ENCODE data around the gene ACD.

The ACD gene

DNA sequence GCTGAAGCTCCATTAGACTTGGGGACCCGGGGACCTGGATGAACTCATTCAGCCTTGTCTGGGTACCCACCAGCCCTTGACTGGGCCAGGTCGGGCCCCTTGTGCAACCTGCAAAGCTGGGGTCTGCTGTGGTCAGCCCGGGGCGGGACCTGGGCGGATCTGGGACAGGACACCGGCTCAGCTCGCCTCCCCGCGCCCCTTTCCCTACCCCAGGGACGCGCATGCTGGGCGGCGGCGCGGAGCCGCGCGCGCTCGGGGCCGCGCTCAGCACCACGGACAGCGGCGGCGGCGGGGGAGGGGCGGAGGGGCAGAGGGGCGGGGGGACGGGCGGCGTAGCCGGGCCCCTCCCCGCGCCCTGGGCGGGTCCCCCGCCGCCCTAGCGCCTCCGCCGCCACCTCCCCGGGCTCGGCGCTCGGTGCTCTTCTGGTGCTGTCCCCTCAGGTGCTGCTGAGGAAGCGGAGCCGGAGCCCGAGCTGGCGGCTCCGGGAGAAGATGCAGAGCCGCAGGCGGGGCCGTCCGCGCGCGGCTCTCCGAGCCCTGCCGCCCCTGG, 7.4 kb downstream of the ACD start:
- POLR2A ChIA-PET: no interaction called here
- peak overlapping the region; percentile 59 for H3K4me3 ChIP-seq (ENCODE audit: low read depth, low read length)
- TF ChIP-seq, protein P1, sequence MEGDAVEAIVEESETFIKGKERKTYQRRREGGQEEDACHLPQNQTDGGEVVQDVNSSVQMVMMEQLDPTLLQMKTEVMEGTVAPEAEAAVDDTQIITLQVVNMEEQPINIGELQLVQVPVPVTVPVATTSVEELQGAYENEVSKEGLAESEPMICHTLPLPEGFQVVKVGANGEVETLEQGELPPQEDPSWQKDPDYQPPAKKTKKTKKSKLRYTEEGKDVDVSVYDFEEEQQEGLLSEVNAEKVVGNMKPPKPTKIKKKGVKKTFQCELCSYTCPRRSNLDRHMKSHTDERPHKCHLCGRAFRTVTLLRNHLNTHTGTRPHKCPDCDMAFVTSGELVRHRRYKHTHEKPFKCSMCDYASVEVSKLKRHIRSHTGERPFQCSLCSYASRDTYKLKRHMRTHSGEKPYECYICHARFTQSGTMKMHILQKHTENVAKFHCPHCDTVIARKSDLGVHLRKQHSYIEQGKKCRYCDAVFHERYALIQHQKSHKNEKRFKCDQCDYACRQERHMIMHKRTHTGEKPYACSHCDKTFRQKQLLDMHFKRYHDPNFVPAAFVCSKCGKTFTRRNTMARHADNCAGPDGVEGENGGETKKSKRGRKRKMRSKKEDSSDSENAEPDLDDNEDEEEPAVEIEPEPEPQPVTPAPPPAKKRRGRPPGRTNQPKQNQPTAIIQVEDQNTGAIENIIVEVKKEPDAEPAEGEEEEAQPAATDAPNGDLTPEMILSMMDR (IDR thresholded peaks at IDR 0.05; ENCODE audit: insufficient read depth, low read length, missing control alignments): no peak
- no peak for DNase-seq (ENCODE audit: low read depth, low spot score)
- CTCF ChIA-PET: interaction anchor here (0.6 to 2.2 kb wide), 3 partner anchors 10 to 106 kb away, joined by 3 to 7 read pairs (median 3); no protein-coding TSS in a partner anchor

DNA sequence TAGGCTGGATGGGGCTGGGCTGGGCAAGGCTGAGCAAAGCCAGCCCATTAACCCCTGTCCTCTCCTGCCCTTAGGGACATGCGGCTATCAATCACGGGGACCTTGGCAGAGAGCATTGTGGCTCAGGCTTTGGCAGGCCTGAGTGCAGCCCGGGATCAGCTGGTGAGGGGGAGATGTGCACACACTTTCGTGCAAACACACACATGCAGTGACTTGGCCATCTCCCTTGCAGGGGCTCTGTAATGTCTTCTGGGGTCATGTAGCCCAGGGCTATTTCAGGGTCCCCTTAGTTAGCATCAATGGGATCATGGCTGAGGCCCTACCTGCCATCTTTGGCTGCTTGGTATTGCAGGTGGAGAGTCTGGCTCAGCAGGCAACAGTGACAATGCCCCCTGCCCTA, 8.2 kb downstream of the ACD start:
- POLR2A ChIA-PET: no interaction called here
- TF ChIP-seq, protein P1 (IDR thresholded peaks at IDR 0.05; ENCODE audit: insufficient read depth, low read length, missing control alignments): no peak
- DNase-seq (ENCODE audit: low read depth, low spot score): no peak
- CTCF ChIA-PET: interaction anchor here (0.6 to 2.2 kb wide), 4 partner anchors 9 to 105 kb away, joined by 3 to 7 read pairs (median 4); partner anchors contain the start of gene CTCF
- H3K4me3 ChIP-seq (ENCODE audit: low read depth, low read length): no peak overlapping the region

DNA sequence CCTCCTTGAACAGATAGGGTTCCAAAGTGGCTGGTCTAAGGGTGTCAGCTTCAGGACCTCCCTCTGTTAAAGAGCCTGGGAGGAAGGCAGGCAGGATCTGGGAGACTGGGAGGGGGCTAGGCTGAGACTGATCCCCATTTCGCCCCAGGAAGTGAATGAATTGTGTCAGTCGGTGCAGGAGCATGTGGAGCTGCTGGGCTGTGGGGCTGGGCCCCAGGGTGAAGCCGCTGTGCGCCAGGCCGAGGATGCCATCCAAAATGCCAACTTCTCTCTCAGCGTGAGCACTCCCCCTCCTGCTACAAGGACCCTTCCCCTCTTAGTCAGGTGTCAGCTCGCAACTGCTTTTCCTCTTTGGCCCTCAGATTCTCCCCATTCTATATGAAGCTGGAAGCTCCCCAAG, 9.0 kb downstream of the ACD start:
- POLR2A ChIA-PET: no interaction called here
- CTCF ChIA-PET: interaction anchor here (1.2 to 12.1 kb wide), 4 partner anchors 12 to 137 kb away, joined by 4 to 148 read pairs (median 6); partner anchors contain the start of gene CTCF
- no peak for DNase-seq (ENCODE audit: low read depth, low spot score)

DNA sequence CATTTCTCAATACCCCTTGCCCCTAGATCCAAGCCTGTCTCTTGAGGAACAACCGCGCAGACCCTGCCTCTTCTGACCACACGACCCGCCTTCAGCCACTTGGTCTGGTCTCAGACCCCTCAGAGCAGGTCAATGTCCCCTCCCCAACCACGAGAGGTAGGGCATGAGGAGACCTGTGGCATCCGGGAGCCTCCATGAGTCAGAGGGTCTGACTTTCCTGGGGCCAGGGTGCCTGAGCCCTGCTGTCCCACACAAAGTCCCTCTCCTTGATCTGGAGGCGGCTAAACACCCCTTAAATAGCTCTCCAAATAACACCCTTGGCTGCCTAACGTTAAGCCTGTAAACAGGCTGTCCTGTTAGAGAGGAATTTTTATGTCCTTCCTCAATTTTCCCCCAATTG, 10.0 kb downstream of the ACD start:
- no peak for DNase-seq (ENCODE audit: low read depth, low spot score)
- ChIA-PET CTCF (interaction anchor here (0.8 to 12.1 kb wide), 5 partner anchors 8 to 136 kb away, joined by 3 to 148 read pairs (median 3); partner anchors contain the start of gene ACD), POLR2A (interaction anchor here (1.0 kb wide), 1 partner anchor 120 kb away, joined by 3 read pairs; no protein-coding TSS in a partner anchor)
- no peak overlapping the region for H3K4me3 ChIP-seq (ENCODE audit: low read depth, low read length)
- TF ChIP-seq, protein P1 (IDR thresholded peaks at IDR 0.05; ENCODE audit: insufficient read depth, low read length, missing control alignments): no peak

More for the DNA sequence above, 9.0 kb downstream of the ACD start:
- TF ChIP-seq, protein P1 (IDR thresholded peaks at IDR 0.05; ENCODE audit: insufficient read depth, low read length, missing control alignments): no peak
- H3K4me3 ChIP-seq (ENCODE audit: low read depth, low read length): no peak overlapping the region

DNA sequence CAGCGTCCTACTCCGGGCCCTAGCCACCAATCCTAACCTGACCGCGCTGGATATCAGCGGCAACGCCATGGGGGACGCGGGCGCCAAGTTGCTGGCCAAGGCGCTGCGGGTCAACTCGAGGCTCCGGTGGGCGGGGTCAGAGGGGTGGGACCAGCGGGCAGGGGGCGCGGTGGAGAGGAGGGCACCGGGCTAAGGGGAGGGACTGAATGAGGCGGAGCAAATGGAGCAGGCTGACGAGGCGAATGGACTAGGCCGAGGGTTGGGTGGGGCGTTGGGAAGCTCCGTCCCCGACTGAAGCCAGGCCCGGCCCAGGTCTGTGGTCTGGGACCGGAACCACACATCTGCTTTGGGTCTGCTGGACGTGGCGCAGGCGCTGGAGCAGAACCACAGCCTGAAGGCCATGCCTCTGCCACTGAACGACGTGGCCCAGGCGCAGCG, 10.5 kb downstream of the ACD start:
- ChIA-PET CTCF (interaction anchor here (1.2 to 12.1 kb wide), 5 partner anchors 9 to 129 kb away, joined by 3 to 174 read pairs (median 6); partner anchors contain the start of gene ACD), POLR2A (interaction anchor here (0.9 to 1.0 kb wide), 2 partner anchors 10 to 119 kb away, joined by 3 read pairs; partner anchors contain the start of gene ACD)
- TF ChIP-seq, protein P1 (IDR thresholded peaks at IDR 0.05; ENCODE audit: insufficient read depth, low read length, missing control alignments): no peak
- no peak overlapping the region for H3K4me3 ChIP-seq (ENCODE audit: low read depth, low read length)
- DNase-seq (ENCODE audit: low read depth, low spot score): no peak

DNA sequence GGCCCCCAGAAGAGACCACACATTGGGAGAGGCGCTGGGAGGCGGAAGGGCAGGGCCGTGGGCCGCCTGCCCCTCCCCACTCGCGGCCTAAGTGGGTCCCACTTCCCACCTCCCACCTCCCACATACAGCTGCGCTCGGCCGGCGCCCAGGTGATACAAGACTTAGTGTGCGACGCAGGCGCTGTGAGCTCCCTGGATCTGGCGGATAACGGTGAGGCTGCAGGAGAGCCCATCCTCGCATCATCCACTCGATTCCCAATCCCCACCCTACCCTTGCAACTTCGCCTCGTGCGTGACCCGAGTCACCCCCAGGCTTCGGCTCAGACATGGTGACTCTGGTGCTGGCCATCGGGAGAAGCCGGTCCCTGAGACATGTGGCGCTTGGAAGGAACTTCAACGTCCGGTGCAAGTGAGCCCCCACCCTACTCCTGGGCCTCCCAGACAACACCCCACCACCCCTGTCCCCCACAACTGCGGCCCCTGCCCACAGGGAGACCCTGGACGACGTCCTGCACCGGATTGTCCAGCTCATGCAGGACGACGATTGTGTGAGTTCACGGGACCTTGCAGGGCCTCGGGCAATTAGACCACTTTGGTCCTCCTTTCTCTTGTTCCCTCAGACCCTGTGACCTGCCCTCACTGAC, 11.2 kb downstream of the ACD start:
- no peak overlapping the region for H3K4me3 ChIP-seq (ENCODE audit: low read depth, low read length)
- CTCF ChIA-PET: interaction anchor here (1.4 to 12.1 kb wide), 3 partner anchors 9 to 129 kb away, joined by 6 to 174 read pairs (median 148); no protein-coding TSS in a partner anchor
- TF ChIP-seq, protein P1 (IDR thresholded peaks at IDR 0.05; ENCODE audit: insufficient read depth, low read length, missing control alignments): no peak
- no peak for DNase-seq (ENCODE audit: low read depth, low spot score)
- POLR2A ChIA-PET: interaction anchor here (0.9 to 1.0 kb wide), 2 partner anchors 11 to 119 kb away, joined by 3 read pairs; partner anchors contain the start of gene ACD

All from AG04449 (cell line).